Neuron (in vitro differentiated cells): ENCODE measurements around the gene VMAC.

Experiments used
- H2AFZ ChIP-seq: one replicate; pipeline ENCODE4 v1.6.1; 2013; ENCODE audit warnings: low read depth, mild to moderate bottlenecking, inconsistent platforms, low read length, moderate library complexity
- H3K27me3 ChIP-seq: one replicate; pipeline ENCODE4 v1.6.1; 2013; ENCODE audit warnings: low read length; ENCODE audit not compliant: insufficient read depth
- H3K36me3 ChIP-seq: one replicate; pipeline ENCODE4 v1.6.1; 2013; ENCODE audit warnings: low read length; ENCODE audit not compliant: insufficient read depth
- H3K4me1 ChIP-seq: one replicate; pipeline ENCODE4 v1.6.1; 2013; ENCODE audit warnings: low read length; ENCODE audit not compliant: insufficient read depth
- H3K4me3 ChIP-seq: 2 replicates; pipeline ENCODE4 v1.5.1; 2013; ENCODE audit warnings: mild to moderate bottlenecking, low read length, moderate library complexity
- H3K9me3 ChIP-seq: one replicate; pipeline ENCODE4 v1.6.1; 2013; ENCODE audit warnings: low read length

Gene VMAC

GRCh38 chr19:5892772-5893275, 11.8 kb upstream of the VMAC start:
- Histone ChIP-seq H3K36me3 (peaks cover 14% of the 10 kb centered on the region), H3K9me3 (no peaks in the 10 kb centered on the region), H3K27me3 (no peaks in the 10 kb centered on the region), H2AFZ (no peak overlapping the region), H3K4me3 (no peak overlapping the region), H3K4me1 (peaks cover 4% of the 10 kb centered on the region)

GRCh38 chr19:5893296-5893903, 11.3 kb upstream of the VMAC start:
- Histone ChIP-seq H3K36me3 (peaks cover 14% of the 10 kb centered on the region), H2AFZ (no peak overlapping the region), H3K9me3 (no peaks in the 10 kb centered on the region), H3K4me3 (no peak overlapping the region), H3K27me3 (no peaks in the 10 kb centered on the region), H3K4me1 (peaks cover 4% of the 10 kb centered on the region)

- Histone ChIP-seq H3K4me3 (no peak overlapping the region), H2AFZ (no peak overlapping the region), H3K4me1 (peaks cover 4% of the 10 kb centered on the region), H3K9me3 (no peaks in the 10 kb centered on the region), H3K27me3 (no peaks in the 10 kb centered on the region), H3K36me3 (peaks cover 14% of the 10 kb centered on the region)
Measured at GRCh38 chr19:5893907-5894703, 10.6 kb upstream of the VMAC start.

GRCh38 chr19:5894704-5895349, 9.8 kb upstream of the VMAC start:
- Histone ChIP-seq H2AFZ (no peak overlapping the region), H3K9me3 (no peaks in the 10 kb centered on the region), H3K27me3 (no peaks in the 10 kb centered on the region), H3K4me1 (peaks cover 4% of the 10 kb centered on the region), H3K36me3 (peaks cover 14% of the 10 kb centered on the region), H3K4me3 (no peak overlapping the region)

GRCh38 chr19:5895409-5895808, 9.3 kb upstream of the VMAC start:
- peaks cover 4% of the 10 kb centered on the region for H3K4me1 ChIP-seq
- no peaks in the 10 kb centered on the region for H3K9me3 ChIP-seq
- H3K36me3 ChIP-seq, result peaks cover 14% of the 10 kb centered on the region
- H3K27me3 ChIP-seq, result no peaks in the 10 kb centered on the region
- no peak overlapping the region for H2AFZ ChIP-seq
- no peak overlapping the region for H3K4me3 ChIP-seq

- H3K9me3 ChIP-seq, result no peaks in the 10 kb centered on the region
- H3K27me3 ChIP-seq, result no peaks in the 10 kb centered on the region
- peaks cover 14% of the 10 kb centered on the region for H3K36me3 ChIP-seq
- H3K4me1 ChIP-seq, result peaks cover 4% of the 10 kb centered on the region
- H3K4me3 ChIP-seq, result no peak overlapping the region
- no peak overlapping the region for H2AFZ ChIP-seq
Measured at GRCh38 chr19:5895890-5896289, 8.8 kb upstream of the VMAC start.

- H3K4me1 ChIP-seq, result peaks cover 4% of the 10 kb centered on the region
- H3K4me3 ChIP-seq, result no peak overlapping the region
- H3K9me3 ChIP-seq, result no peaks in the 10 kb centered on the region
- H3K36me3 ChIP-seq, result peaks cover 16% of the 10 kb centered on the region
- H3K27me3 ChIP-seq, result no peaks in the 10 kb centered on the region
- no peak overlapping the region for H2AFZ ChIP-seq
Measured at GRCh38 chr19:5896365-5897076, 8.2 kb upstream of the VMAC start.

GRCh38 chr19:5897189-5897969, 7.3 kb upstream of the VMAC start:
- no peak overlapping the region for H2AFZ ChIP-seq
- H3K4me3 ChIP-seq, result no peak overlapping the region
- H3K27me3 ChIP-seq, result no peaks in the 10 kb centered on the region
- H3K4me1 ChIP-seq, result peaks cover 2% of the 10 kb centered on the region
- H3K9me3 ChIP-seq, result no peaks in the 10 kb centered on the region
- H3K36me3 ChIP-seq, result peaks cover 16% of the 10 kb centered on the region

GRCh38 chr19:5899728-5900526, 4.7 kb upstream of the VMAC start:
- H3K27me3 ChIP-seq, result no peaks in the 10 kb centered on the region
- no peaks in the 10 kb centered on the region for H3K9me3 ChIP-seq
- H2AFZ ChIP-seq, result no peak overlapping the region
- peaks cover 13% of the 10 kb centered on the region for H3K36me3 ChIP-seq
- peaks cover 8% of the 10 kb centered on the region for H3K4me1 ChIP-seq
- H3K4me3 ChIP-seq, result no peak overlapping the region

- Histone ChIP-seq H3K36me3 (peaks cover 4% of the 10 kb centered on the region), H3K9me3 (no peaks in the 10 kb centered on the region), H3K4me3 (no peak overlapping the region), H3K27me3 (no peaks in the 10 kb centered on the region), H3K4me1 (peaks cover 8% of the 10 kb centered on the region), H2AFZ (no peak overlapping the region)
Measured at GRCh38 chr19:5900976-5901375, 3.7 kb upstream of the VMAC start.

GRCh38 chr19:5903056-5903623, 1.5 kb upstream of the VMAC start:
- Histone ChIP-seq H2AFZ (peak overlapping the region; percentile 82), H3K9me3 (no peaks in the 10 kb centered on the region), H3K27me3 (no peaks in the 10 kb centered on the region), H3K4me3 (peak overlapping the region; percentile 99), H3K4me1 (peaks cover 8% of the 10 kb centered on the region), H3K36me3 (peaks cover 2% of the 10 kb centered on the region)
